GM19099 (cell line): Measurements from ENCODE around the gene GPBP1.

Experiments
- POLR2A ChIP-seq: IDR thresholded peaks from 3 replicates; pipeline ENCODE4 v1.6.1; 2011; ENCODE audit warnings: low read depth; ENCODE audit not compliant: insufficient read length; ENCODE audit errors: extremely low read depth

The GPBP1 gene

DNA sequence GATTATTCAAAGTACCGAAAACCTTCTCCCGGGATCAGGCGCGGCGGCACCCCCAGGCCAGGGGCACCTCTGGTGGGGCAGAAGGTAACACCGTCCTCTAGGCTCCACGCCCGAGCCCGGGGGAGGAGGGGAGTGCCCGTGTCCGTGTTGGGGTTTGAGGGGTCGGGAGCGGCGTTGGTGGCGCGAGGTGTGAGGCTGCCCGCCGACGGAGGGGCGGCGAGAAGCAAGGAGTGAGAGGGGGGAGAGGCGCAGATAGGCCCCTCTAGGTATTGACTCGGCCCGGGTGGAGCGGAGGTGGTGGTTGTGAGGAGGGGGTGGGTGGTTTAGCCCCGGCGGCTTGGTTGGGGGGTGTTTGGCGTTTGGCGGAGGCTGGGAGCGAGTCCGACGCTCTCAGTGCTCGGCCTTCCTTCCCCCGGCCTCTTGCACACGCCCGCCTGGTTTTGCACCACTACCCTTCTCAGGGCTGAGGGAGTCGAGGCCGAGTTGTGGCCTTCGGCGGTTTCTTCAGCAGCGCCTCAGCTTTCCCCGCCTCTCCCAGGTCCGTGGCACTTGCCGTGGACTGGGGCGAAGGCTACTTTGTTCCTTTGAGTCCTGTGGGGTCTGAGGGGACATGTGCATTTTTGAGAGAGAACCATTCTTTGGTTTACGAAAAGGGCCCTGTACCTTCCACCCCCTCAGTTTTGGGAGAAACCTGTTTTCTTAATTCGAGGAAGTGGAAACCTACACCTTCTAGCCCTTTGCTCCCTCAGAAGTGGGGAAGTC is 450 bp downstream of the GPBP1 start:
- TF ChIP-seq POLR2A: peak; percentile 41

DNA sequence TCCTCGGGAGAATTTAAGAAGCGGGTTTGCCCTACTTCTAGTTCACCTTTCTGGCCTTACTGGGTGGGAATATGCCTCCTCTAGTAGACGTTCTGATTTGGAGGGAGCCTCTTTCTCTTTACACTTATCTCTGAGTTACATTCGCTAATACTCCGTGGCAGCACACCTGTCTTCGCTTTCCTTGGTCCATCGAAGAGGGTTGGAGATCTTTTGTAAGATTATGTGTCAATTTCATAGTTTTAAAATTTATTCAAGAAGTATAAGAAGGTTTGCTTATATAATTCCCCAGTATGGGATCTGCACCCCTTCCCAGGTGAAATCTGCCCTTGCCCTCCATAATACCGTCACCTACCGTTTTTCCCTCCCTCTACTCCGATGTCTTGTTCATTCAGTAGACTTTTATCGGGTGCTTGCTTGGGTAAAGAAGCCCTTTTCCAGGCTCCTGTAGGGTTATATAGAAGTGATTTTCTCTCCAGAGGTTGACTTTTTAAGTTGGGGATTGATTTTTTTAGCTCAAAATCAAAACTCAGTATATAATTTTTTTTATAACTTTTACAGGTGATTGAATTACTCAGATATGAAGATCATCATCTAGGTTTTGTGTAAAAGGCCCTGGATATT is 1.1 kb downstream of the GPBP1 start:
- no peak for TF ChIP-seq POLR2A

DNA sequence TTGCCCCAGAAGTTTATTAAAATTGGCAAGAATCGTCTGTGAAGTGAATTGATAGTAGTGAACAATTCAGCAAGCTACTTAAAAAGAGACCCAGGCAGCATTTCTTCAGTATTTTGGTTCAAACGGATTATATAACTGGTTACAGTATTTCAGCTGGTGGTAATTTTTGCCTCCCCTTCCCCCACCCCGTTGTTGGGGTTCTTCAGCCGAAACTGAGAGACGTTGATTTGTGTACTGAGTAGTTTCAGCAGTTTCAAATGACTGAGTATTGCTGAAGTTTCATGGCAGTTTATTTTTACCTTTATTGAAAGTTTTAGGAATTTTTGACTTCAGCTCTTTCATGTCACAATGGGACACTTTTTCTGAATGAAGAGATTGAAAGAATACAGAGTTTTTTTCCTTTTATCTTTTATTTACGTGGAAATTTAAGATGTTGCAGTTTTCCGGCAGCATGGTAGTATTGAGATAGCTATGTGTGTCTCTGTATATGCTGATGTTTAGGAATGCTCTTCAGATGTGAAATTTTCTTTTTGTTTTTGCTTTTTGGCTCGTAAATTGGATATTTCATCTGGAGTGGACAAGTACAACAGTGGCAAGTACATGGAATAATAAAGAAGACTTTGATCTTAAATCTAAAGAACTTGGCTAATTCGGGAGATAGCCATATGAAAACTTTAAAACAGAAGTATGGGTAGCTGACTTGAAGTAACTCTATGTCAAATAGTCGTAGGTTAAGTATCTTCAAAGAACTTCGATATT is 1.9 kb downstream of the GPBP1 start:
- TF ChIP-seq POLR2A: no peak

DNA sequence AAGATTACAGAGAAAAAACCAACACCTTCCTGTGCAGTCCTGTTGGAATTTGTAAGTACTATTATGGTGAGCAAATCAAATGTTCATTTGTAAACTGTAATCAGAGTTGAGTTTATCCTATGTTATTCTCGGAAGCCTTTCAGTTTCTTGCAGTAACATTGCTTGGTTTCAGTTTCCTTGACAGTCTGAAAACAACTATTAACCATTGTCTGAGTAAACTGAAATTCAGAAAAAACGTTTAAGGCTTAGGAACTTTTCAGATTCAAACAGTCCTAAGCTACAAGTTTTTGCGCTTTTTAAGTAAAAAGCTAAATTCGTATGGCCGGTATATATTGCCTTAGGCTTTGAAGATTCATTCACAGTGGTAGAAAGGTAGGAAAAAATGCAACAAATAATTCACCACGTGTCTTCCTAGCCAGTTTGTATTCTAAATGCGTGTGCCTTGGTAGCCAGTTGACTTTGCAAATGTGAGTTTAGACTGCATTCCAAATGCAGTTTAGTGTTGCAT is 2.5 kb downstream of the GPBP1 start:
- no peak for TF ChIP-seq POLR2A

DNA sequence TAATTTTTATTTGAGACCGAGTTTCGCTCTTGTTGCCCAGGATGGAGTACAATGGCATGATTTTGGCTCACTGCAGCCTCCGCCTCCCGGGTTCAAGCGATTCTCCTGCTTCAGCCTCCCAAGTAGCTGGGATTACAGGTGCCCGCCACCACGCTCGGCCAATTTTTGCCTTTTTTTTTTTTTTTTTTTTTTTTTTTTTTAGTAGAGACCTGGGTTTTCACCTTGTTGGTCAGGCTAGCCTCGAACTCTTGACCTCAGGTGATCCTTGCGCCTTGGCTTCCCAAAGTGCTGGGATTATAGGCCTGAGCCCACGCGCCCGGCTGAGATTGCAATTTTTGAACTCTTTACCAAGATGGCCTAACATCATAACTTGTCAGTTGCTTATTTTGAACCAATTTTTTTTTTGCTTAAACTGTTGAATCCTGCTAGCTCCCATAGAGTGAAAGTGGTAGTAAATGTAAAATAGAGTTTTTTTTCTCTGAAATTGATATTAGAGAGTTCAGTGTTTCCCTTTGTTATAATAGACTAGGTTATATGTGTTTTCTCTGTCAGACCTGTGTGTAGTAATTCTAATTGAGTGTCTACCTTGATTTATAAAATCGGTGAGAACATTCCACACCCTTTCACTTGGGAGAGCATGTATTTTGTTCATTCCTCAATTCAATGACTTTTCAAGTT is 3.8 kb downstream of the GPBP1 start:
- TF ChIP-seq POLR2A: no peak

DNA sequence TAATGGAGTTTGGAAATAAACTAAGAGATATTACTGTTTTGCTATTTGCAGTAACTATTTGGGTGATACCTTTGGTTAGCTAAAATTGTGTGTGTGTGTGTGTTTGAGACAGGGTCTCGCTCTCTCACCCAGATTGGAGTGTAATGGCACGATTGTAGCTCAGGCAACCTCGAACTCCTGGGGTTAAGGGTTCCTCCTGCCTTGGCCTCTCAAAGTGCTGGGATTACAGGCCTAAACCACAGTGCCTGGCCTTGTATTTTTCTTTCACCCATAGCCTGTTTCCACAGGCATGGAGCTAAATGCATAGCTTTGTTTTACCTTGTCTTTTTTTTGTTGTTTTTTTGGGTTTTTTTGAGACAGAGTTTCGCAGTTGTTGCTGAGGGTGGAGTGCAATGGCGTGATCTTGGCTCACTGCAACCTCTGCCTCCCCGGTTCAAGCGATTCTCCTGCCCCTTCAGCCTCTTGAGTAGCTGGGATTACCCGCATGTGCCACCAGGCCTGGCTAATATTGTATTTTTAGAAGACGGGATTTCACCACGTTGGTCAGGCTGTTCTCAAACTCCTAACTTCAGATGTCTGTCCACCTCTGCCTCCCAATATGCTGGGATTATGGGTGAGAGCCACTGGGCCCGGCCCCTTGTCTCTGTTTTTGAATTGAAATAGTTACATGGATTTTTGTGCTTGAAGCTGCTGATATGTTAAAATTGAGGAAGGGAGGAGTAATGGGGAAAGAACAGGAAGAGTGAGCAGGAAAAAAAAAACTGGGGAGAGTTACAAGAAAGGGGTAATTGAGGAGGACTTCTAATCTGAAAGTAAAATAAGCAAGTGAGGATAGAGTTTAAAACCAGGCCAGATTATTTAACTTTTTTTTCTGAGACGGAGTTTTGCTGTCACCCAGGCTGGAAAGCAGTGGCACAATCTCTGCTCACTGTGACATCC is 5.7 kb downstream of the GPBP1 start:
- no peak for TF ChIP-seq POLR2A

DNA sequence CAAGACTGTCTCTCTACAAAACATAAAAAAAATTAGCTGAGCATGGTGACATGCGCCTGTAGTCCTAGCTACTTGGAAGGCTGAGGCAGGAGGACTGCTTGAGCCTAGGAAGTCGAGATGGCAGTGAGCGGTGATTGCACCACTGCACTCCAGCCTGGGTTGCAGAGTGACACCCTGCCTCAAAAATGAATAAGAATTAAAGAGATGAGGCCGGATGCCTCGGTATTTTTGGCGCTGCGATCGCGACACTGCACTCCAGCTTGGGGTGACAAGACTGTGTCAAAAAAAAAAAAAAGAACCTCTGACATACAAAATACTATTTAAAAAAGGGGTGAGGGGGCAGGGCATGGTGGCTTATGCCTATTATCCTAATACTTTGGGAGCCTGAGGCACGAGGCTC is 7.3 kb downstream of the GPBP1 start:
- TF ChIP-seq POLR2A: no peak

DNA sequence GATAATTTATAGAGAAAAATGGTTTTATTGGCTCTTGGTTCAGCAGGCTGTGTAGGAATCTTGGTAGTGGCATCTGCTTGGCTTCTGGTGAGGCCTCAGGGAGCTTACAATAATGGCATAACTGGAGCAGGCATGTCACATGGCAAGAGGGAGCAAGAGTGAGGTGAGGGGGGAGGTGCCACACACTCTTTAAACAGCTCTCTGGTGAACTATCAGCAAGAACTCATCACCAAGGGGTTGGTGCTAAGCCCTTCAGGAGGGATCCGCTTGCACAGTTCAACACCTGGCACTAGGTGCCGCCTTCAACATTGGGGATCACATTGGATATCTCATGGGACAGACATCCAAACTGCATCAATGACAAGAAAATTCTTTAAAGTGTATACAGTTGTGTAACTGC is 10.5 kb downstream of the GPBP1 start:
- no peak for TF ChIP-seq POLR2A

DNA sequence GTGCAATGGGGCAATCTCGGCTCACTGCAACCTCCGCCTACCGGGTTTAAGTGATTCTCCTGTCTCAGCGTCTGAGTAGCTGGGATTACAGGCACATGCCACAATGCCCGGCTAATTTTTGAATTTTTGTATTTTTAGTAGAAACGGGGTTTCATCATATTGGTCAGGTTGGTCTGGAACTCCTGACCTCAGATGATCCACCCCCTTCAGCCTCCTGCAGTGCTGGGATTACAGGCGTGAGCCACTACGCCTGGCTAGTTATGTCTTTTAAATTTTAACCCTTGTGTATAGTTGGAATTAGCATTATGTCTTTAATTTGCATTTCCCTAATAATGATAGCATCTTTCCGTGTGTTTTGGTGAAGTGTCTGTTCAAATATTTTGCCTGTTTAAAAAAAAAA is 11.5 kb downstream of the GPBP1 start:
- TF ChIP-seq POLR2A: no peak

DNA sequence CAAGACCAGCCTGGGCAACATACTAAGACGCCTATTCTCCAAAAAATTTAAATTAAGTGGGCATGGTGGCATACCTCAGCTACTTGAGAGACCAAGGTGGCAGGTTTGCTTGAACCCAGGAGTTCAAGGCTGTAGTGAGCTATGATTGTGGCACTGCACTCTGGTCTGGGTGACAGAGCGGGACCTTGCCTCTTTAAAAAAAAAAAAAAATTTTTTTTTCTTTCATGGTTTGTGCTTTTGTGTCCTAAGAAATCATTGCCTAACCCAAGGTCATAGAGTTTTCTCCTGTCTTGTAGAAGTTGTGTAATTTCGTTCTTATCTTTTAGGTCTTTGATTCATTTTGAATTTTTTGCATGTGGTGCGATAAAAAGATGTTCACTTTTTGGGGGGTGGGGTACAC is 12.3 kb downstream of the GPBP1 start:
- TF ChIP-seq POLR2A: no peak

DNA sequence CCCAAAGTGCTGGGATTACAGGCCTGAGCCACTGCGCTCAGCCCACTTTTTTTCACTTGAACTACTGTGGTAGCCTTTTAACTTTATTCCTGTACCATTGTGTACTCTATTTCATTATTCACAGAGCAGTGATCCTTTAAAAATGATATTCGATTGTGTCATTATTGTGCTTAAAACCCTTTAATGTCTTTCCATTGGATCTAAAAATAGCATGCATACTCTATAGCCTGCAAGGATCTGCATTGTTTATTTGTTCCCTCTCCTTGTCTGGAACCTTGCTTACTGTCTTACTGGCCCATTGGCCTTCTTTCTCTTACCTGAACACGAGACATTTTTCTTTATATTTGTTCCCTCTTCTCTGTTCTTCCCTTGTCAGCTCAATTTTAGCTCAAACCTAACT is 15.7 kb downstream of the GPBP1 start:
- no peak for TF ChIP-seq POLR2A

DNA sequence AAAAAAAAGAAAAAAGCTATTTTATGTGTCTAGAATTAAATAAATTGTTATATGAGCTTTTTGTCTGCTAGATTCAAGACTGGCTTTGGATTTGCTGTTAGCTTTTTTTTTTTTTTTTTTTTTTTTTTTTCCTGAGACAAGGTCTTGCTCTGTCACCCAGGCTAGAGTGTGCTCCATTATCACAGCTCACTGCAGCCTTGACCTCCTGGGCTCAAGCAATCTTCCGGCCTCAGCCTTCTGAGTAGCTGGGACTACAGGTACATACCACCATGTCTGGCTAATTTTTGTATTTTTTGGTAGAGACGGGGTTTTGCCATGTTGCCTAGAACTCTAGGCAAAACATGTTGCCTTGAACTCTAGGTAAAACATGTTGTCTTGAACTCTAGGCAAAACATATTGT is 16.7 kb downstream of the GPBP1 start:
- TF ChIP-seq POLR2A: no peak

DNA sequence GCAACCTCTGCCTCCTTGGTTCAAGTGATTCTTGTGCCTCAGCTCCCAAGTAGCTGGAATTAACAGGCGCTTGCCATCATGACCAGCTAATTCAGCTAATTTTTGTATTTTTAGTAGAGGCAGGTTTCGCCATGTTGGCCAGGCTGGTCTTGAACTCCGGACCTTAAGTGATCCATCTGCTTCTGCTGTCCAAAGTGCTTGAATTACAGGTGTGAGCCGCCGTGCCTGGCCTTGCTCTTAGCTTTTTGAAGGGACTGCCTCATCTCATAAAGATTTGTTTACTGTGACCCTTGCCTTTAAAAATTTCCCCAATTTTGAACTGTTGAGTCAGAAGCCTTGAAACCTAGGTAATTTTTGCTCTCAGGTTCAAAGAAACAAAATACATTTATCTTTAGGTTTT is 17.3 kb downstream of the GPBP1 start:
- no peak for TF ChIP-seq POLR2A

DNA sequence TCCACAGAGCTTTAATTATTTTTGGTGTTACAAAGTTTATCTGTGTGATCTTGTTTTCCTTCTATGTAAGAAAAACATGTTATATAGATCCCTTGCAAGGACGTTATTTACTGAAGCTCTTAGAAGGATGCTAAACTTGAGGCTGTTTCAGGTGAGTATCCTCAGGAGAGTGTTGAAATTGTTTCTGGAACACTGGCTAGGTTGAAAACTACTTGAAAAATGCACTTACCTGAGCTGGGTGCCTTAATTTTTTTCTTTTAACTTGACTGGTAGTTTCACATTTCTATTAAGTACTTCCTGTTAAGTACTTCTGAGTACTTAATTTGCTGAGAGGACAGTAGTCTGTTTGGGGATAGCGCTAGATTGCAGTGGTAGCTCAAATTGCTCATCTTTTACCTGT is 18.1 kb downstream of the GPBP1 start:
- TF ChIP-seq POLR2A: no peak
